Upper lobe of left lung (tissue), 4 donors: Measurements from ENCODE around the gene ZNF84.

Experiments used
- CTCF ChIP-seq, 6 experiments: fragments of 450-650 bp in 4 of 6; fragments of 200-600 bp in 2 of 6; sonication (generic) in 2 of 6; IDR thresholded peaks; one replicate each; pipeline ENCODE4 v1.5.1; 2016 to 2019; ENCODE audit warnings: antibody characterized with exemption in 6 of 6
- EP300 ChIP-seq, 4 donors: sonication (generic); formaldehyde crosslinking; IDR thresholded peaks; one replicate each; pipeline ENCODE4 v1.5.1; 2017; ENCODE audit warnings: antibody characterized with exemption in 4 of 4, control low read depth in 2 of 4
- POLR2A ChIP-seq, 4 donors: fragments of 450-650 bp; IDR thresholded peaks; one replicate each; pipeline ENCODE4 v1.5.1; 2016 to 2017; ENCODE audit warnings: antibody characterized with exemption in 4 of 4, mild to moderate bottlenecking in 2 of 4
- POLR2AphosphoS5 ChIP-seq, 2 donors: sonication (generic); formaldehyde crosslinking; IDR thresholded peaks; one replicate each; pipeline ENCODE4 v1.5.1; 2017; ENCODE audit warnings: antibody characterized with exemption in 2 of 2

- TF ChIP-seq POLR2A (IDR thresholded peaks at IDR 0.05) (no peak), CTCF (IDR thresholded peaks at IDR 0.05) (no peak), POLR2AphosphoS5 (IDR thresholded peaks at IDR 0.05) (no peak), EP300 (IDR thresholded peaks at IDR 0.05) (no peak)
Observed at GRCh38 chr12:133083345-133083744, 46.0 kb downstream of the ZNF84 start.
